ENCODE results near the gene C11orf71.

The C11orf71 gene

DNA sequence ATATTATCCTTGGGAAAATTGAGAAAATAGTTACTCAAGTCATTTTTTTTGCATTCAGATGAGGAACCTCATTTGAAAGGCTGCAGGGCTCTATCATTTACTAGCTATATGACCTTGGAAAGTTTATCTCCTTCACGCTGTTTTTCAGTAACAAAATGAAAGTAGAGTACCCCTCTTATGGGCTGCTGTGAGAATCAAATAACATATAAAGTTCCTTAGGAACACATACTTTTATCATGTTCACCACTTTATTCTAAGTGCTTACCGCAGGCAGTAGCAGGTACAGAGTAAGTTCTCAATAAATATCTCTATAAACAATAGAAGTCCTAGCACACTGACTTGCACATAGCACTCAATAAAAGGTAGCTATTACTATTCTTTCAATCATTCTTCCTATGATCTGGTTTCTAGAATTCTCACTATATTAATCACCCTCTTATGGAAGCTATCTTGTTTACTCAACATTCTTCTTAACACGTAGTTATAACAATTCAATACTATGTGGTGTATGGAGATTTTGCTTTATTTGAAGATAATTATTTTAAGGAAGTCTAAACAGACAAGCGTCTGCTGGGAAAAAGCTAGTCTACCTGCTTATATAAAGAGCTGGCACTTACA, 1.9 kb downstream of the C11orf71 start:
- DNase-seq = no peak

DNA sequence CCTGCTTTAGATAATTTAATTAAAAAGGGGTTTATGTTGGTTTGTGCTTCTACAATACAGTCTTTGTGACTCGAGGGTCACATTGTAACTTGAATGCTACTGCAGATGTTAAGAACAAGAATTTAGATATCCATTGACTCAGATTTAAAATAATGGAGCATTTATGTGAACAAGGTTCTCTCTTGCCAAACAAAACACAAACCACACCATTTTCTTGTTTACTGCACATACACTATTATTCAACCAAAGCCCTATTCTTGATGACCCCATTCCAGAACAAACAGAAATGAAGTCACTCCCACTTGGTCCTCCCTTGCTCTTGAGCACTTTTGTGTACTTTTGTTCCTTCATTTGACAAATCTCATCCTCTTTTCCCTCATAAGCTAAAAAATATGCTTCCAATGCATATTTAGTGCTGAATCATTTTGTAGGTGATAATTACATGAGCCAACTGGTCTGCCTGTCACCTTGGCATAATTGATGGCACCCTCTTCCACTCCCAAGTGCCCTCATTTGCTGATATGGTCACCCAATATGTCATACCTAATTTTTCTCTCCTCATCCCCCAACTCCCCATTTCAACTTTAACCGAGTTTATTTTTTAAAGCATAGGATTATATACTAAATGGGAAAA, 2.8 kb downstream of the C11orf71 start:
- no peak for DNase-seq

DNA sequence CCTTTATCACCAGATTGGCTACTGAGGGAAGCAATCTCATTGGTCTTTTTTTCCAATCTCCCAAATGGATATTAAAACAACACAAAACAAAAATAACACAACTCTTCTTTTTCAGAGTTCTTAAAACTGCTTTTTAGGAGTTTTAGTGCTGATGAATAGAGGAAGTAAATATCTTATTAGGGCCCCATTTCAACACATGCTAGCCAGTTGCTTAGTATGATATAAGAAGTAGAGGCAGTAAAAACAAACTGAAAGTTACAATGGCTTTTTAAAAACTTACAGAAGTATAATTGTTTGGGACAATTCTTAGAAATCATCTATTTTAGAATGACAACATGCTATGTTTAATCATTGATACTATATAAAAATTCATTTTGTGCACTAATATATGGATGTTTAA, 3.4 kb downstream of the C11orf71 start:
- DNase-seq = no peak

DNA sequence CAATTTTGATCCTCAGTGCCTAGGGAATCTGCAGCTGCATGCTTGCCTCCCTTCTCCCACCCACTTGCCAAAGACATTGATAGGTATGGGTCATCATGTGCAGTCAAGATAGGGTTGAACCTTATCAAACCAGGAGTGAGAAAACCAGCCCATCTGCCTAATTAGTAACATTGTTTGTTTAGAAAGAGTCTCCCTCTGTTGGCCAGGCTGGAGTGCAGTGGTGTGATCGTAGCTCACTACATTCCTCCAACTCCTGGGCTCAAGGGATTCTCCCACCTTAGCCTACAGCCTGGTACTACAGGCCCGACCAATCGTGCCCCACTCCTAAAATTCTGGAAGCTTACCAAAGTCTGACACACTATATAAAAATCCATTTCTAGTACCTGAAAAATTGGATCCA, 4.6 kb downstream of the C11orf71 start:
- DNase-seq = no peak

DNA sequence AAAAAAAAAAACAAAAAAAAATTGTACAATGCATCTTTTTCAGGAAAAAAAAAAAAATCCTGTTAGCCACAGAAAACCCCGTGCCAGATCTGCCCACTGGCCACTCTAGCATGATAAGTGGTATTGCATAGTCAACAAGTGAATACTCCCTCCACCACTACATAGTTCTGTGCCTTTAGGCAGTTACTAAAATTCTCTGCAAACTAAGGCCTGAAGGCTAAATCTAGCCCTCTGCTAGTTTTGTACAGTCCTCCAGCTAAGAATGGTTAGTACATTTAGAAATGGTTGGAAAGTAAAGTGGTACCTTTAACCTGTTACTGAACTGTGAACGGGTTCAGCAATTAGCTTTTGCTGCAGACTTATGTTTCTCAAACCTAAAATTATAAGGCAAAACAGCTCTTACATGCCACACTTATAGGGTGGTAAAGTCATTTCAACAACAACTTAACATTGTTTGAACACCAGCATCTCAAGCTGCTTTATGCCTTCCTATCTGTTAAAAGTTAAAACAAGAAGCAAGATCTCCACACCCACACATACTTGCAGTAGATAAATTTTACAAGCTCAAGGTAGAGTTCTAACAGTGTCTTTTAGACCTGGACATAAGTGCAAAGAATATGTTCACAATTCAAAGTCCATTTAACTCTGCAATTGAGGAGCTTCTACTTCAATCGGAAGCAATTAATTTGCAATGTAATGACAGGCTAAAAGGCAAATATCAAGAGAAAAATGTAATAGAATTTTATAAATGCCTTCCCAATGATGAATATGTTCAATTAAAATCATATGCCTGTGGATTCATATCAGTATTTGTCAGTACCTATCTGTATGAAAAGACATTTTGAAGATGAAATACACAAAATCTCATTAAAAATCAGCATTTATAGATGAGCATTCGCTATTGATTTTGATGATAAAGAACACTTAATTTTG, 7.3 kb downstream of the C11orf71 start:
- DNase-seq = no peak

DNA sequence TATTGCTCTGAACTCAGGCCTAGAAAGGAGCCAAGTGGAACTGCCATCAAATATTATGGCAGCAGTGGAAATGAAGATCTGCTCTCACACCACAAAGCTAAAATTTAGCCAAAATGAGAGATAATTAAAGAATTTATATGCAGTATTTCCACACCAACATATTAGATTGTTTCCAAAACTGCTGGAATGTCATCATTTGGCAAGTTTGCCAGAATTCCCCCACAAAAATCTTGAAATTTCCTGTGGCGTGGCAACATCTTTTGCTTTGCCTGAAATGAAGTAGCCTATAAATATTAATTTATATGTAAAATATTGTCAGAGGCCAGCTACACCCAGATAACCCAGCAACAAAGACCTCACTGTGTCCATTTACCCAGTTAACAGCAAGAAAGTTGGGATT, 13.8 kb downstream of the C11orf71 start:
- DNase-seq = no peak

DNA sequence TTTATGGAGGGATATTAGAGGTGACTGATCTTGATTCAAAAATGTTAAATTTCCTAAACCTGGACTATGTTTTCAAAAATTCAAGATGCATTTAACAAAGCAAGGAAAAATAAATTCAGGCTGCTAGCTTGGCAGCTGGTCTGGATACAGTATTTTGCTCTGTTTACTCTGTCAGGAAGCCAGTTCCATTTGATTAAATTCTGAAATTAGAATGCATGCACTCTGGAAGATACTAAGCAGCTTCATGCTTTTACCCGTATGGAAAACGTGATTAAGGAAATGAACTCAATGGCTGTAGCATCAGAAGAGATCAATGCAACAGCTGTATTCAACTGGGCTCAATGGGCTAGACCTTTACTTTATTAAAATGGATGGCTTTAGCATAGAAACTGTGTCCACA, 14.2 kb downstream of the C11orf71 start:
- no peak for DNase-seq

DNA sequence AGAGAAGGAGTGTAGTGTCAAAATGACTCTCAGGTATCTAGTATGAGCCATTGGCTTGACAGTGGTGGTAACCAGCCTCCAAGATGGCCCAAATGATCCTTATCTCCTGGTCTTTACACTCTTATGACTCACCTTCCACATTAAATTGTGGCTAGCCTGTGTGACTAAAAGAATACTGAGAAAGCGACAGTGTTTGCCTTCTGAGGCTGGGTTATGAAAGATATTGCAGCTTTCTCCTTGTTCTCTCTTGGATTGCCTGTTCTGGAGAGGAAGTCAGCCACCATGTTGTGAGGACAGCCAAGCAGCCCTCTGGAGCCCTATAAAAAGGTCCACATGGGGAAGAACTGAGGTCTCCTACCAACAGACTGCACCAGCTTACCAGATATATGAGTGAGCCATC, 15.8 kb downstream of the C11orf71 start:
- no peak for DNase-seq

DNA sequence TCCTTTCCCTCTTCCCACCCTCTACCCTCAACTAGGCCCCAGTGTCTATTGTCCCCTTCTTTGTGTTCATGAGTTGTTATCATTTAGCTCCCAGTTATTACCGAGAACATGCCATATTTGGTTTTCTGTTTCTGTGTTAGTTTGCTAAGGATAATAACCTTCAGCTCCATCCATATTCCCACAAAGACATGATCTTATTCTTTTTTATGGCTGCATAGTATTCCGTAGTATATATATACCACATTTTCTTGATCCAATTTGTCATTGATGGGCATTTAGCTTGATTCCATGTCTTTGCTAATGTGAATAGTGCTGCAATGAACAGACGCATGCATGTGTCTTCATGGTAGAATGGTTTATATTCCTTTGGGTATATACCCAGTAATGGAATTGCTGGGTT, 17.8 kb downstream of the C11orf71 start:
- DNase-seq = no peak

DNA sequence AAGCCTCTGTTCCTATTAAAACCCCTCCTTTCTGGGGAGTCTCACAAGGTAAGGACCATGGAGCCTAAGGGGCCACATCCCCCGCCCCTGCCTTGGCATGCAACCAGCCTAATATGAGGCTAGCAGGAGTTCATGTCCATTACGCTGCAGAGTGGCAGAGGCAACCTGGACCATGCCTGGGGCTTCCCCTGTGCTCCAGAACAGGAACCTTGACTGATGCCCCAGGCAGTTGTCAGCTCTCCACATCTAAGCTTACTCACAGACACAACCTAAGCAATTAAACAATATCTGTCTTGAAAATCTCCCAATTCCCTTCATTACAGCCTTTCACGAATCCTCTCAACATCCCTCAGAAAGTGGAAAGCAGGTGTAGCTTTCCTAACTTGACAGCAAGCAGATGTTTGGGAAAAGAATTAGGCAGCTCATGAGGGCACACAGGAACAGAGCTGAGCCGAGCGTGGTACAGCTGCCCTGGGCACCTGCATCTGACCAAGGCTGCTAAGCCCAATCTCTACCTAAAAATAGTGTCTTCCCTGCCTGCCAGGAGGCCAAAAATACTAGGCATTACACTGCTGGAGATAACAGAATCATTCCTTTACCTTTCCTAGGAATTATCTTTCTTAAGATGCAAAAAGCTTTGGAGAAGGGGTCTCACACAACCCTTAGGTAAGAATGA, 20.8 kb downstream of the C11orf71 start:
- no peak for DNase-seq

DNA sequence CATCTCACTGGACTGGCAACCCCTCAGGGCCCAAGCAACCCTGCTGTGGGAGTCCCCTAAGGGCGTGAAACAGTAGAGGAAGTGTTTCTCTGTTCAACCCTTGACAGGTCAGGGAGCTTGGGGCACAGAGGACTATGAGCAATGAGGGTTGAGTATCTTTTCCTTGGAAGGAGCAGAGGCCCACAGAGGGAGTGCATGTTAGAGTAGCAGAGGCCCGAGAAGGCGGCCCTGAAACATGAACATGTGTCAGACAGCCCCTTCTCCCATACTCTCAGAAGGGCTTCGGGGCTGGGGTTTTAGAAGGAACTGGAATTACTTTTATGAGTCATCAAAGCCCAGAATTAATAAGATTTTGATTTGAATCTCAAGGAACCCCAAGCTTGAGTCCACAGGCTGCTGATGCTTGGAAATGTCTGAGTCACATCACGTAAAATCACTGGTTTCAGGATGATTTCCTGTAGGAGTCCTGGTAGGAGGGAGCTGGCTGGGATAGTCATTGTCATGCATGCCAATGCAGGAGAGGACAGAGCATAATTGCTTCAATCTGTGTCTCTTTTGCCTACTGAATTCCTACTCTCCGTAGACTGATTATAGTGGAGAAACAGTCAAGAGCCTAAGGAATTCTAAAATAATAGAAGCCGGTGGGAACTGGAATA, 22.6 kb downstream of the C11orf71 start:
- no peak for DNase-seq

DNA sequence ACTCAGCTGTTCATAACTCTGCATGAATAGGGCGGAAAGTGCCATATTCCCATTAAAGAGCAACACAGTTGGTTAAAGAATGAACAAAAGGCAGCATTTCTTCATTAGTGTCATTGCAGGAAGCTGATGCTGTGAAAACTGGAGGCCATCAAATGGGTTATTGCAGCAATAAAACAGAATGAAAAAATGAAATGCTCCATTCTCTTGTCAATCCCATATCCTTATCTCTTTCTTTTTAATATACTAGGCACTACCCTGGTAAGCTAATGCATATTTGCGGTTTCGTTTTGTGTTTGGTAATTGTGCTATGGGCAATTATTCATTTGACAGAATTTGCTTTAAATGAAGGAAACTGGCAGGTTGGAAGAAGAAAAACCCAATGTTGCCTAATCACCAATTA, 25.3 kb downstream of the C11orf71 start:
- DNase-seq = no peak

DNA sequence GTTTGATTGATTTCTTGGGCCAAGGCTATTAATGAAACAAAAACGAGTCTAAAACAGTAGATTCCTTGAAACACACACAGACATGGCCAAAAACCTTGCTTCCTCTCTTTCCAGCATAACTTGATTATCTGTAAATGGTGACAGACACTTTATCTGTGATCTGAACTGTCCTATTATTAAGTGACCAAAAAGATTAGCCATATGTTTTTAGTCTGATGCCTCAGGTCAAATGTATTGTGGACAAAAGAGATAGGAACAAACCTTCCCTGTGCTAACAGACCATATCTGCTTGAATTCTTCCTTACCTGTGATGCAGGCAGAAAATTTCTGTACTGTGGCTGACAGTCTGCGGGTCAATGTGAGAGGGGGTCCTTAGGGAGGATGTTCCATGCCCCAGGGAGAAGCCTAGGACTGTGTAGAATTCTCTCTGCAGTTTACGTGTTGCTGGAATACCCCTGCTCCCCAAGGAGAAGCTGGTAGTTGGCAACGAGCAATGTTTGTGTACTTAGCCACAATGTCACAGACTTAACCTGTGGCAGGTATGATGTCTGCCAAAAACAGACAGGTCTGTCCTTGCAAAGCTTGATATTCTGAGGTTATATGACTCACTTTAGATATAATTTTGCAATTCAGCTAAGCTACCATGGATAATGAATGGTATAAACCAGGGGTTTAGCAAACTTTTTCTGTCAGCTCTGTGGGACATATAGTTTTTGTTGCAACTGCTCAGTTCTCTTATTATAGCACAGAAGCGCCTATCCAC, 31.2 kb downstream of the C11orf71 start:
- DNase-seq = no peak

DNA sequence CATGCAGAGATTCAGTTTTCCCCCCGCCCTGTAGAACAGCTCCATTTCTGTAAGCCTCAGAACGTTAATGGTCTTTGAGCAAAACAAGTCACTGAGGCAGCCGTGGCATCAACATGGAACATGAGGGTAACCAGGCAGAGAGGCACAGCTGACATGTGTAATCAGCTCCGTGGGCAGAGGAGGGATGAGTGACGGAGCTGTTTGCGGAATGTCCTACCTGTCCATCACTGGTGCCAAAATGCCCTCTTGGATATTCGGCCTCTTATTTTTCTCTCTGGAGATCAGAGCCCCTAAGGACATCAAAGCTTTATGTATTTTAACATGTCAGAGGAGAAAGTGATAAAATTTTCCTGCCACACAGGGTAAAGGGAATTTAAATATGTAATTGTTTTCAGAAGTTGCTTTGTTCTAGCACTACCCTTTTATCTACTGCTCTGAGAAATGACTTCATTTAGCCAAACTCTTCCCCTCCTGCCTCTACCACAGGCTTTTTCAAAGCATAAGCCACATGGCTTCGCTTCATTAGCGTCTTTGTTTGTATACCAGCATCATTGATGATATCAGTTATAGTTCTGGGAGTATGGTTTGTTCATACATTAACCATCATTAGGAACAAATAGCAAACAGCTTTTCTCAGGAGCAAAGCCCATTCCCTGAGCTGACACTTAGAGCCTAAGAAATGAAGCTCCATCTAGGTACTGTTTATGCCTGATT, 32.9 kb downstream of the C11orf71 start:
- no peak for DNase-seq

DNA sequence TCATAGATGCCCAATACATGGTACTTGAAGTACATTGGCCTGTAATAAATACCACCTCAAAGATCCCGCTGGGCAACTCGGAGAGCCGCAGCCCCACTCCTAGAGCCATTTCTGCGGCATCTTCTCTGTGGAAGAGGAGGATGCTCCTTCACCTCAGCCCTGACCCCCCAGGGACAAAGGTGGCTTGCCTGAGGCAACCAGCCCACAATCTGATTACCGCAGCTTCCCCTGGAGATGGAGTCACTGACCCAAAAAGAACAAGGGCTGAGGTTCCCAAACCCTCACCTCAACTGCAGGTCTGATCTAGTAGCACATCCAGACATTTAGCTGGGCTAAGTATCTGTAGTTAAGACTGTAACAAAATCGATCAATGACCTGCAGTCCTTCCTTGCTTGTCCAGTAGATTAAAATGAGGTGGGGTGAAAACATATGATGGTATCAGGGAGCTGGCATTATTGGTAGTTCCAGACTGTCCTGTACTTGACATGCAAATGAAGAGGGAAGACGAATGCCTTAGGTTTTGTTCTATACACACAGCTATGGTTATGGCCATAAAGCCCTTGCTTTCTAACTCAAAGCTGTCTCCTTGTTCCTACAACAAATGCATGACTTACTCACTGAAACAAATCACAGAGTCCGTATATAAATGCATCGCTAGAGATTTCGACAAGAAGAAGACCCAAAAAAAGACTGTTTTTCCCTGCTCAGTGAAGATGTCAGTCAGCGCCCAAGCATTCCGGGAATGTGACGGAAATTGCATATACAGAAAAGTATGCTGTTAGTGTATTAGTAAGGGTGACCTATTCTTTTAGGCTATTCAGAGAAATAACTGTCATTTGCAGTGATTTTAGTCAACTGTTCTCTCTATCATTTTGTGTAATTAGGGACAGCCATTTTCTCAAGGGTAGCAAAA, 33.7 kb downstream of the C11orf71 start:
- DNase-seq = no peak

DNA sequence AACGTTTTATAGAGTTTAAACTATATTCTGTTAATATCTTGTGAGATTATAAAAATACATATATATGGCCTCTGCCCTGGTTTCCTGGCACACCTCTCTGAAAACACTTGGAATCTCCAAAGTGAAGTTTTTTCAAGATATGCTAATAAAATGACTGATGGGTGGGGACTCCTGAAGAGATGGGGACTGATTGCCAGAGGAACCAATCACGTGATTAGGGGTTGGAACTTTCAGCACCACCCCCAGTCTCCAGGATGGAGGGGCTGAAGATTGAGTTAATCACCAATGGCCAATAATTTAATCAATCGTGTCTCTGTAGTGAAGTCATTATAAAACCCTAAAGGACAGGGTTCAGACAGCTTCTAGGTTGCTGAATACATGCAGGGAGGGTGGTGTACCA, 37.4 kb downstream of the C11orf71 start:
- DNase-seq = no peak

DNA sequence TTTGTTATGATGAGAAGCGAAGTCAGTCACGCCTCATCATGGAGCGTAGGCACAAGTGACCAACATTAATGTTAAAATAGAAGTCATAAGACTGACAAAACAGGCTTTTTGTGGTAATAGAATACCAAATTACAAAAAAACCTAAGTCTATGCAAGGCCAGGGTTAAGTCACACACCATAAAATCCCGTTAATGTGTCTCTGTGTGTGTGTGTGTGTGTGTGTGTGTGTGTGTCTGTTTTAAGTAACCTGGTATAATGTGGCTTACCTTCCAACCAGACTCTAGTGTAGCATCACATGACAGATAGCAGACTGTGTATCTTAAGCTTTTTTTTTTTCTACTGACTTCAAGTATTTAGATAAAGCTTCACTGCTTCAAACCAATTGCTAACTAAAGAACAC, 38.0 kb downstream of the C11orf71 start:
- DNase-seq = no peak

DNA sequence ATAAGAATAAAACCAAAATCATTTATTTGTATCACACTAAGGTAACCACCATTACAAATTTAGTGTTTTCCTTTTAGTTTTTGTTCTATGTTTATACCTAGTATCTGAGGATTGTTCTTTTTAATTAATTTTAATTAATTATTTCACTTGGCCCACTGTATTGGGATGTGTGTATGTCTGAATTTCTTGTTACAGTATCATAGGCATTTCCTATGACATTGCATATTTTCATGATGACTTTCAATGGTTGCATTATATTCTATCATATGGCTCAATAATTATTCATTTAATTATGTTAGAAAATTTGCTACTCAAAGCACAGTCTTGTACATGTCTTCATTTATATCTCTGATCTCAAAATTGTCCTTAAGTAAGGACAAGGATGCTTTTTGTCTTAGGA, 41.0 kb downstream of the C11orf71 start:
- no peak for DNase-seq

DNA sequence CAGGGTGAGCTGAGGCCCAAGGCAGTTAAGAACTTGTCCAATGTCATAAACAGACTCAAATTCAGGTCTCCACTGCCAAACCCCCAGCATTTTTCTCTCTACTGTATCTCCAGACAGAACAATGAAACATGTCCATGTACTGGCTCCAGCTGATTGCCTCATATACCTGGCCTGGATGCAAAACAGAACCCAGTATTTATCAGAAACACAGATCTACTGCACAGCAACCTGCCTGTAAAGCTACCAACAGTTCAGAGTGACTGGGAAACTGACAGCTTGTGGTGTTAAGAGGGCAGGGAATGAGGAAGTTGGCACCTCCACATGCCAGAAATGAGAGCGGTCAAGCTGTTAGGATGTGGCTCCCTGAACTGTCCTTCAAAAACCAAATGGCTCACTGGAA, 41.6 kb downstream of the C11orf71 start:
- DNase-seq = no peak

DNA sequence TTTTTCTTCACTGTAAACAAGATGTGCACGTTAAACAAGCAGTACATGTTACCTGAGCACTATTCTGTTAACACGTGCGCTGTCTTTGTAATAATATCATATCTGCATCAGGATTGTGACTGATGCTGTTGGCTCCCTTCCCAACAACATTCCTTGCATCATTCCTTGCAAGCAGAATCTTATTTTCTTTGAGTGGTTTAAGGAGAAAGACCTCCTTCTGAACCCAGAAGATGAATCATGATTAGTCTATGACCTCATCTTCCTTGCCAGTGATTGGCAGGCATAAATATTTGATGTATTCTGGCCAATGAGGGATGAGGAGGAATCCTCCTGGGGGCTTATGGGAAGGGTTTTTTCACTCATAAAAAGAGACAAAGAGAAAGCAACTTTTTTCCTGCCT, 46.2 kb downstream of the C11orf71 start:
- no peak for DNase-seq
